H1 (cell line): Measurements from ENCODE around the gene MED13. TPM values are rescaled to one million over a fixed set of nuclear protein-coding genes. Genes with fewer than 3 reads are reported as not detected.

Source experiments
- CTCF ChIA-PET: fragments of 300-600 bp; sonication (Branson Sonifier 250); formaldehyde crosslinking; loops from one replicate; lab custom pipeline; 2021; ENCODE audit not compliant: partially characterized antibody; lab: Charles Lee
- POLR2A ChIA-PET: fragments of 300-600 bp; sonication (Branson Sonifier 250); formaldehyde crosslinking; loops from one replicate; lab custom pipeline; 2021; ENCODE audit warnings: inconsistent platforms; ENCODE audit not compliant: partially characterized antibody; lab: Charles Lee
- DNase-seq, 2 experiments: peaks; one replicate each; pipeline versions ENCODE4 v3.0.0 to v3.0.0-alpha.2; 2010 to 2022; ENCODE audit warnings: low spot score in 2 of 2, low read depth in 1 of 2, mixed read lengths in 1 of 2
- FAIRE-seq: peaks from 2 replicates; lab custom pipeline; 2011; peaks lifted over from hg19 to GRCh38; lab: Jason Lieb, UNC
- H2AFZ ChIP-seq: 2 replicates; pipeline ENCODE4 v1.8.1; 2012; ENCODE audit warnings: low read length, inconsistent platforms
- H2AK5ac ChIP-seq: 2 replicates; pipeline ENCODE4 v1.6.1; 2013; ENCODE audit warnings: low read depth, low read length
- H2BK120ac ChIP-seq: replicated peaks from 2 replicates; pipeline ENCODE3; 2013; ENCODE audit warnings: low read depth, low read length, inconsistent platforms
- H2BK12ac ChIP-seq: 2 replicates; pipeline ENCODE4 v1.6.1; 2013; ENCODE audit warnings: low read depth, low read length
- H2BK15ac ChIP-seq: 2 replicates; pipeline ENCODE4 v1.6.1; 2013; ENCODE audit warnings: low read length
- H2BK20ac ChIP-seq: 2 replicates; pipeline ENCODE4 v1.6.1; 2013; ENCODE audit warnings: low read length
- H2BK5ac ChIP-seq: 2 replicates; pipeline ENCODE4 v1.6.1; 2013; ENCODE audit warnings: low read depth, low read length
- H3K14ac ChIP-seq: 2 replicates; pipeline ENCODE4 v1.6.1; 2013; ENCODE audit warnings: inconsistent platforms; ENCODE audit not compliant: insufficient read length
- H3K18ac ChIP-seq: 2 replicates; pipeline ENCODE4 v1.6.1; 2013; ENCODE audit warnings: low read length; ENCODE audit errors: extremely low read depth
- H3K23ac ChIP-seq: 2 replicates; pipeline ENCODE4 v1.6.1; 2013; ENCODE audit warnings: inconsistent platforms; ENCODE audit not compliant: insufficient read length
- H3K23me2 ChIP-seq: 2 replicates; pipeline ENCODE4 v1.6.1; 2013; ENCODE audit warnings: low read depth, low read length
- H3K27ac ChIP-seq: 2 replicates; pipeline ENCODE4 v1.6.1; 2011; ENCODE audit warnings: low read depth, low read length, inconsistent platforms
- H3K27me3 ChIP-seq, 4 experiments: replicated peaks in 1 of 4; 1 replicate in 1 of 4; 2 replicates in 3 of 4; pipeline versions ENCODE4 v1.6.1 to v1.8.1; 2011 to 2013; ENCODE audit warnings: low read length in 3 of 4, mild to moderate bottlenecking in 3 of 4, inconsistent platforms in 2 of 4, mixed read lengths in 2 of 4, moderate library complexity in 1 of 4; ENCODE audit not compliant: control insufficient read depth in 3 of 4, insufficient read depth in 3 of 4; ENCODE audit errors: extremely low read depth in 1 of 4
- H3K36me3 ChIP-seq, 4 experiments: 2 replicates each; pipeline versions ENCODE4 v1.6.1 to v1.8.1; 2011 to 2013; ENCODE audit warnings: mild to moderate bottlenecking in 4 of 4, low read length in 3 of 4, moderate library complexity in 2 of 4, control low read depth in 1 of 4, inconsistent platforms in 1 of 4; ENCODE audit not compliant: insufficient read depth in 4 of 4, control insufficient read depth in 2 of 4
- H3K4ac ChIP-seq: replicated peaks from 2 replicates; pipeline ENCODE3; 2013; ENCODE audit warnings: low read length, low read depth, mixed read lengths, inconsistent platforms; ENCODE audit not compliant: insufficient read length
- H3K4me1 ChIP-seq, 4 experiments: replicated peaks in 1 of 4; 1 replicate in 1 of 4; 2 replicates in 3 of 4; pipeline versions ENCODE4 v1.6.1 to v1.8.1; 2011 to 2013; ENCODE audit warnings: low read length in 3 of 4, inconsistent platforms in 2 of 4, mixed read lengths in 1 of 4; ENCODE audit not compliant: insufficient read depth in 4 of 4, control insufficient read depth in 3 of 4
- H3K4me2 ChIP-seq, 2 experiments: 2 replicates each; pipeline versions ENCODE4 v1.6.1 to v1.8.1; 2011 to 2013; ENCODE audit warnings: low read depth in 2 of 2, low read length in 2 of 2, control low read depth in 1 of 2, inconsistent platforms in 1 of 2, mild to moderate bottlenecking in 1 of 2; ENCODE audit not compliant: insufficient read depth in 1 of 2
- H3K4me3 ChIP-seq, 4 experiments: fragments of 200-600, 300-600 bp in 1 of 4; sonication (generic), shearing (Covaris generic), sonication (Bioruptor Twin) in 1 of 4; 2 replicates each; pipeline versions ENCODE4 v1.5.1 to v1.8.1; 2011 to 2016; ENCODE audit warnings: low read length in 4 of 4, low read depth in 3 of 4, control low read depth in 2 of 4, inconsistent platforms in 2 of 4, mild to moderate bottlenecking in 2 of 4, mixed read lengths in 1 of 4, moderate library complexity in 1 of 4; ENCODE audit not compliant: insufficient read depth in 2 of 4; ENCODE audit errors: extremely low read depth in 1 of 4
- H3K56ac ChIP-seq: replicated peaks from 2 replicates; pipeline ENCODE3; 2013; ENCODE audit warnings: low read depth, mild to moderate bottlenecking, mixed read lengths, low read length, inconsistent platforms; ENCODE audit not compliant: insufficient read length
- H3K79me1 ChIP-seq: 2 replicates; pipeline ENCODE4 v1.6.1; 2013; ENCODE audit warnings: low read depth, low read length, control low read depth
- H3K79me2 ChIP-seq, 2 experiments: 2 replicates each; pipeline versions ENCODE4 v1.6.1 to v1.8.1; 2012 to 2013; ENCODE audit warnings: low read length in 2 of 2, mild to moderate bottlenecking in 2 of 2, inconsistent platforms in 1 of 2; ENCODE audit not compliant: insufficient read depth in 2 of 2, control insufficient read depth in 1 of 2
- H3K9ac ChIP-seq, 4 experiments: replicated peaks in 1 of 4; 1 replicate in 1 of 4; 2 replicates in 3 of 4; pipeline versions ENCODE4 v1.6.1 to v1.8.1; 2011 to 2013; ENCODE audit warnings: low read depth in 3 of 4, low read length in 3 of 4, control low read depth in 2 of 4, mild to moderate bottlenecking in 2 of 4, moderate library complexity in 2 of 4, inconsistent platforms in 1 of 4; ENCODE audit errors: extremely low read depth in 1 of 4
- H3K9me3 ChIP-seq, 2 experiments: 2 replicates each; pipeline versions ENCODE4 v1.6.1 to v1.8.1; 2012 to 2013; ENCODE audit warnings: mild to moderate bottlenecking in 2 of 2, moderate library complexity in 2 of 2, control low read depth in 1 of 2, inconsistent platforms in 1 of 2, low read depth in 1 of 2, low read length in 1 of 2, mixed read lengths in 1 of 2; ENCODE audit not compliant: insufficient read depth in 2 of 2
- H4K20me1 ChIP-seq, 2 experiments: replicated peaks in 1 of 2; 2 replicates each; pipeline versions ENCODE3 to v1.8.1; 2011 to 2013; ENCODE audit warnings: inconsistent platforms in 2 of 2, low read length in 2 of 2, mild to moderate bottlenecking in 1 of 2; ENCODE audit not compliant: insufficient read depth in 2 of 2, control insufficient read depth in 1 of 2
- H4K5ac ChIP-seq: 2 replicates; pipeline ENCODE4 v1.6.1; 2013; ENCODE audit warnings: low read length, low read depth, mixed read lengths, inconsistent platforms; ENCODE audit not compliant: insufficient read length
- H4K8ac ChIP-seq: 2 replicates; pipeline ENCODE4 v1.8.0; 2013; ENCODE audit warnings: mild to moderate bottlenecking, moderate library complexity, low read length, inconsistent platforms; ENCODE audit not compliant: insufficient read depth; ENCODE audit errors: extremely low read depth
- H4K91ac ChIP-seq: replicated peaks from 2 replicates; pipeline ENCODE3; 2013; ENCODE audit warnings: low read length, mixed read lengths, inconsistent platforms; ENCODE audit not compliant: insufficient read length
- BACH1 ChIP-seq: IDR thresholded peaks from 2 replicates; pipeline ENCODE4 v1.6.1; 2012; ENCODE audit warnings: low read length, improper control_type of control experiment
- BCL11A ChIP-seq, 2 experiments: IDR thresholded peaks; one replicate each; pipeline ENCODE4 v1.6.1; 2011; ENCODE audit warnings: low read depth in 2 of 2, low read length in 2 of 2, mild to moderate bottlenecking in 2 of 2
- BRCA1 ChIP-seq: IDR thresholded peaks from 2 replicates; pipeline ENCODE4 v1.6.1; 2012; ENCODE audit warnings: low read depth, low read length, improper control_type of control experiment
- CEBPB ChIP-seq: IDR thresholded peaks from 2 replicates; pipeline ENCODE4 v1.6.1; 2012; ENCODE audit warnings: low read depth, low read length
- EP300 ChIP-seq, 2 experiments: IDR thresholded peaks; 1 replicate in 1 of 2; 2 replicates in 1 of 2; pipeline ENCODE4 v1.6.1; 2011 to 2012; ENCODE audit warnings: low read depth in 2 of 2, low read length in 2 of 2, mild to moderate bottlenecking in 2 of 2, borderline replicate concordance in 1 of 2, inconsistent platforms in 1 of 2, moderate library complexity in 1 of 2
- HDAC6 ChIP-seq: IDR thresholded peaks from one replicate; pipeline ENCODE4 v1.7.1; 2012; ENCODE audit warnings: low read depth, mild to moderate bottlenecking, inconsistent platforms, low read length, moderate library complexity
- MAX ChIP-seq: IDR thresholded peaks from 2 replicates; pipeline ENCODE4 v1.6.1; 2012; ENCODE audit warnings: inconsistent platforms
- SIX5 ChIP-seq: IDR thresholded peaks from 2 replicates; pipeline ENCODE4 v1.6.1; 2011; ENCODE audit warnings: mild to moderate bottlenecking, low read depth, low read length
- SP1 ChIP-seq: IDR thresholded peaks from 2 replicates; pipeline ENCODE4 v1.6.1; 2011; ENCODE audit warnings: low read depth, low read length
- WGBS, 2 experiments: shearing (Covaris generic) in 1 of 2; methylation state at CpG; one replicate each; pipeline versions ENCODE4 v1.1.6 to v1.1.7; 2013 to 2015; ENCODE audit warnings: low lambda C conversion rate in 2 of 2, mixed read lengths in 2 of 2, inconsistent platforms in 1 of 2, low coverage in 1 of 2, missing lambda C conversion rate in 1 of 2; ENCODE audit not compliant: insufficient replicate concordance in 2 of 2, insufficient coverage in 1 of 2, insufficient read length in 1 of 2; ENCODE audit errors: extremely low coverage in 1 of 2, missing lambda C conversion rate in 1 of 2; 5-methylcytosine and 5-hydroxymethylcytosine counted together
- polyA plus RNA-seq, 7 experiments: library from polyadenylated mRNA; depleted of rRNA in 3 of 7; stranded (reverse) in 5 of 7; unstranded in 2 of 7; fragments of >200 nt in 5 of 7; fragments of 200-250 nt in 2 of 7; gene quantifications; 1 replicate in 5 of 7; 2 replicates in 1 of 7; 4 replicates in 1 of 7; pipeline versions ENCODE4 v1.2.1 to v1.2.3, GENCODE V29; 2011 to 2013; ENCODE audit warnings: missing spikeins in 2 of 7, mixed read lengths in 2 of 7
- total RNA-seq: library from RNA; stranded (reverse); fragmentation: NEBNext Ultra II Directional; extraction: Animal tissue kit (Norgen Biotek cat#: 25700); gene quantifications from 2 replicates; pipeline ENCODE4 v1.2.1, GENCODE V29; 2021

Gene MED13
- total and polyA plus RNA-seq, 2 of the 8 experiments (the other 6 are each of a cell fraction or from before 2014, with no cell fraction given), result 11.3 to 44.8 TPM

DNA sequence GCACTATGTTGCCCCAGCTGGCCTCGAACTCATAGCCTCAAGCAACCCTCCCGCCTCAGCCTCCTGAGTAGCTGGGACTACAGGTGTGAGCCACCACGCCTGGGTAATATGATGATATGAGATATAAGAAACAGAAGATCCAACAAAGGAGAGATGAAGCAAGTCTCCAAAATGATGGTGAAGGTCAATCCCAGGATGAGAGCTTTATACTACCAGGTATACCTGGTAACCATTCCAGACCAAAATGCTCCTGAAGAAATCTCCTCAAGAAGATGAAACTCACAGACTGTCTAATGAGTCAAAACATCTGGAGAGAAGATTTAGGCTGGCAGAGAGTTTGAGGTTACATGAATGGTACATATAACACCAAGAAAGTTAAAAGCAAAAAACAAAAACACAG is 161.8 kb downstream of the MED13 start:
- Histone ChIP-seq H3K56ac (no peak overlapping the region), H2BK15ac (no peak overlapping the region), H2BK12ac (no peak overlapping the region), H2BK20ac (no peak overlapping the region), H3K27me3 (no peaks in the 10 kb centered on the region), H3K4me2 (no peak overlapping the region), H3K4me3 (no peak overlapping the region), H3K79me1 (no peaks in the 10 kb centered on the region), H3K36me3 (peaks cover 2 to 49% (median 16%) of the 10 kb centered on the region in 4 experiments; a peak in 6 of 8 replicates), H3K23me2 (no peaks in the 10 kb centered on the region), H3K27ac (no peak overlapping the region), H2AFZ (no peak overlapping the region), H4K91ac (no peak overlapping the region), H3K9ac (no peak overlapping the region), H3K4me1 (no peaks in the 10 kb centered on the region), H3K79me2 (no peaks in the 10 kb centered on the region), H2BK5ac (no peak overlapping the region), H3K14ac (no peak overlapping the region), H2BK120ac (no peak overlapping the region), H3K4ac (no peak overlapping the region), H3K23ac (no peak overlapping the region), H4K8ac (no peak overlapping the region), H4K20me1 (no peaks in the 10 kb centered on the region), H3K9me3 (no peaks in the 10 kb centered on the region), H2AK5ac (no peak overlapping the region), H3K18ac (no peak overlapping the region), H4K5ac (no peak overlapping the region)
- FAIRE-seq, result no peak
- ChIA-PET POLR2A (interaction anchor here (0.6 kb wide), 1 partner anchor 73 kb away, joined by 3 read pairs; no protein-coding TSS in a partner anchor), CTCF (interaction anchor here (0.6 to 1.2 kb wide), 2 partner anchors 52 to 796 kb away, joined by 3 read pairs; no protein-coding TSS in a partner anchor)
- WGBS, 2 experiments, result 85% methylated on average over 2 of the region's 3 CpGs; no CpG with 5 or more reads in 1 of the 2 experiments
- DNase-seq, result no peak
- TF ChIP-seq CEBPB (no peak), EP300 (IDR thresholded peaks at IDR 0.05; ENCODE audit: borderline replicate concordance in 1 of 2, low read depth in 2 of 2, low read length in 2 of 2) (no peak), BRCA1 (no peak), HDAC6 (no peak), SIX5 (no peak), BACH1 (no peak), BCL11A (IDR thresholded peaks at IDR 0.05; ENCODE audit: low read depth in 2 of 2, low read length in 2 of 2) (no peak), MAX (no peak), SP1 (no peak)
